Smooth muscle cell of the brain vasculature (primary cell): ENCODE measurements around the gene SMIM21.

Experiments
- DNase-seq: peaks from one replicate; pipeline ENCODE4 v3.0.0-alpha.2; 2012; ENCODE audit warnings: low read depth, low spot score

Gene SMIM21

DNA sequence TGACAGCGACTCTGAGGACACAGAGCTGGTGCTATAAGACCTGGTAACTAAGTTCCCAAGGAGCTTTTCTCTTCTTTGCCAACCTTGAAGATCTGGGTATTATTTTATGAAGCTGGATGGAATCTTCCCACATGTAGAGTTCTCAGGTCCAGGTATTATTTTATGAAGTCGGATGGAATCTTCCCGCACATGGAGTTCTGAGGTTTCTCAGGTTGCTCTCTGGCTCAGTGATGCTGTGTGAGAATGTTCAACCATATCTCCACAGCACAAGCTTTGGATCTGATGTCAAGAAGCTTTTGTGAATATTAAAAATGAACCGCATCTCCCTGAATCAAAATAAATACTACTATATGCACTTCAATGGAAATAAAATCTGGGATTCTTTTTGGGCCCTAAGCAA is at the start of gene SMIM21:
Gene SMIM21, minus strand, starts transcription at position 101 of the 400 bp plus-strand sequence. CDS start 140 bp downstream, outside the sequence.
- DNase-seq: no peak

GRCh38 chr18:75475228-75475627 is 47.7 kb upstream of the SMIM21 start:
- peak; percentile 52 for DNase-seq

DNA sequence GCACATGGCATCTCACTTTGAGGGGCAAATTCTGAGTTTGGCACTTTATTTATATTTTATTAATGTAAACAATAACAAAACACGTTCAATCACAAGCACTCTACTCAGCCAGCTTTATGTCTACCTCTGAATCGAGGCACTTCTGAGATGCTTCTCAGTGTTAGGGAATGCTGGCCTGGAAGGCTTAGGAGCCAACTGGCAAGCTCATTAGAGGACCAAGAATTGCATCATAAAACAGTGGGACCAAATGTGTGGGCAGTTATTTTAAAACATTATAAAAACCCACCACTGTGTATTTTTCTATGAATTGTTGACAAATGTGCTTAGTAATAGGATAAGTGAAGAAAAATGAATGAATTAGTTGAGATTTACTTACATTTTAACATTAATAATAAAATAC is 46.8 kb upstream of the SMIM21 start:
- no peak for DNase-seq

- no peak for DNase-seq
Measured at GRCh38 chr18:75473316-75473715, 45.8 kb upstream of the SMIM21 start.

DNA sequence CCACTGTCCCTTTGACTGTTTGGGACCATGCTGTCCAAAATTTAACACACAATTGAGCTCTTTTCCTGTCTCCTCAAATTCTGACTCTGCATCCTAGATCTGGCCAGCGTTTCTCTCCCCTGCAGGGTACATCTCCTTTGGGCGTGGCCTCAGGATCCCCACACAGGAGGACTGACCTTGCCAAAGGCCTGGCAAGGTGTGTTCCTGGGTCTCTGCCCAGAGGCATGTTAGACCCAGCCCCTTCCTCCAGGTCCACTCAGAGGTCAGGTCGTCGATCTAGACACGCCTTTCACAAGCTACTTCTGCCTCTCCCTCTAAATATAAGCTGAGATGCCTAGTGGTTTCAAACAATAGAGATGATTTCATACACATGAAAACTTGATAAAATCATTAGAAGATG is 45.4 kb upstream of the SMIM21 start:
- DNase-seq: no peak

DNA sequence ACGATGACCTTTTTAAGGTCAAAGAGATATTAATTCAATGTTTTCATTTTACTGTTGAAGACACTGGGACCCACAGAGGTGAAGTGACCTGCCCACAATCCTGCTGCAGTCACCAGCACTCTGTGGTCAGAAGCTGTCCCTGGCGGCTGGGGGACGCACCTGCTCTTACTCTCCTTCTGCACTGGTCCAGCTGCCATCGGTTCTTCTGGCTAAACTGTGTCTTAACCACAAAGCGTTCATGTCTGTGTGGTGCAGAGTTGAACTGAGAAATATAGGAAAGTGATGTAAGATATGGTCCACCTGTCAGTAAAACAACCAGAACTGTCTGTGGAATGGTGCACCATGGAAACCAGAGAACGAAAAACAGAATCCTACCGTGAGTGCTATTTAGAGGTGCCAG is 44.9 kb upstream of the SMIM21 start:
- DNase-seq: no peak

DNA sequence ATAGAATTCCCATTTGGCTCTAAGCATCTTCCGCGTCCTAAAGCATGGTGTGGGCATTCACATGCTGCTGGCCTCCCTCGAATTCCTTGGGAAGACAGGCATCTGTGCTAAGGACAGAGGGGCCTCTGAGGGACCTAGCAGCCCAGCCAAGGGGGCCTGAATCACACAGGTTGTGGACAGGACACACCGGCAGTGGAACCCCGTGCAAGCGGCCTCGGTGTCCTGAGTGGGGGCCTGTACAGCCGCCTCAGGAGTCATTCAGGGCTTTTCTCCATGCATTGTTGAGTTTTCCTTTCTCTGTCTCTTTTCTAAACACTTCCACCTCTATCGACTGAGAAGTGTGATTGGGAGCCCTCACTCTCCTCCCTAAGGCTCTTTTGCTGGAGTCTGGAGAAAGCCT is 44.3 kb upstream of the SMIM21 start:
- no peak for DNase-seq

DNA sequence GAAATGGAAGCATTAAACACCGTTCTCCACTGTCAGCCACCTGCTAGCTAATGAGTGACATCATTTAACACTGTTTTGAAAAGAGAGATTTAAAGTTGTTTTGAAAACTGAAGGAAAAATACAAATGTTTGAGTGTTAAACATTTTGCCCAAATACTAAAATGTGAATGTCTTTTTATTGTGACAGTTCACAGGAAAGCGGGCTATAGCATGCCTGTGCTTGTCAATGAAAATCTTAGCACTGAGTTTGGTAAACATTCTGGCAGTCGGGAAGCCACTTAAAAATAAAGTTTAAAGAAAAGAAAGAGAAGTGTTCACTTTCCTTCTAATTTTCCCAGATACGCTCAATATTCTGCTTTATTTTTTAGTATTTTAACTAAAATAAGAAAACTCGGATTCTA is 40.3 kb upstream of the SMIM21 start:
- DNase-seq: no peak

DNA sequence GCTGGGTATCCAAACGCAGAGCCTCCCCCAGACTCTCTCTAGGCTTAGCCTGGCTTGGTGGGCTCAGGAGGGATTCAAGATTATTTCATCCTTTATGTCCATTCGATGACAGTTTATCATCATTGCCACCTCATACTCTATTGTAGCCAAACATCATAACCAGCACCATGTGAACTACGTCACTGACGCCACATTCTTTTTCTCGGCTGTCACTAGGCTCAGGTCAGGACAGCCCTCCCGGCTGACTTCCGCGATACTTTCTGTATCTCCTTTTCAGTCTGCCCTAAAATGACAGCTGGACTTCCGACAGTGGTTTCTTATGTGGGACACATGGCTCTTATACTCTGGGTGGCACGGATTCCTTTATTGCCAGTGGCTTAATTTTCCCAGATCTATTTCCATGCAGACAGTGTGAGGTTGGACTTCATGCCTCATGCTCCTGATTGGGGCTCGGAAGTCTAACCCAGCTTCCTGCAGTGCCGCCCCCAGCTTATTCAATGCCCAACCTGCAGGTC is 39.8 kb upstream of the SMIM21 start:
- no peak for DNase-seq

- DNase-seq: no peak
Measured at GRCh38 chr18:75464356-75464755, 36.9 kb upstream of the SMIM21 start.

GRCh38 chr18:75462178-75462832 is 34.8 kb upstream of the SMIM21 start:
- no peak for DNase-seq

GRCh38 chr18:75456199-75456631 is 28.7 kb upstream of the SMIM21 start:
- no peak for DNase-seq

GRCh38 chr18:75455249-75456198 is 28.0 kb upstream of the SMIM21 start:
- no peak for DNase-seq

DNA sequence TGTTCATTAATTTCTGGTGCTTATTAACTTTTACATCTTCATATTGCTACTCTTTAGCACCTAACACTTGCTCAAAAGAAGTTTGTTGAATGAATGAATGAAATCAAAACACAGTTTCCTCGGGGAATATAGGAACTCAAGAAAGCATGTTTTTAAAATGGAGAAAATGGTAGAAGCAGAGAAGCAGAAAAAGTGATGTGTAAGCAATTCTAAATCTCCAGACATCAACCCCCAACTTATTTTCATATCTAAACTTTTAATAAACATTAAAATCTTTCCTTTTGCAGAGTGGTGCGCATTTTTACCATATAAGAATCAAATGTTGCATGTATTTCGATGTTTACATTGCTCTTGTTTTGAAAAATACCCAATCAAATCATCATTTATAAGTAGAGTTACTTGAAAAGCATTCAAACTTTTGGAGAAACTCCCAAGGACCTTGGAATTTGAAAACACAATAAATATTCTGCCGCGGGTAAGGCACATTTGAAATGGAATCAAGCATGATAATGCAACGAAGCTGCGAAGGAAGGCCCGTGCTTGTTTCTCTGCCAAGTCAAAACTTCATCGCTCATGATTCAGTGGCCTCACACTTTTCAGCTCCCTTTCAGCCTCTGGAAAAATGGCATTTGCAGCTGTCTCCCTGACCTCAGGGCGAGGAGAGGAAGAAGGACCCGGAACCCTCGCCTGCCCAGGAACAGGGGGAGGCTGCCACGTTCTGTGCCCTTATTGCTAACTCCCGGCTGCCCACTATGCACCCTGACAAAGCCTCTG is 26.7 kb upstream of the SMIM21 start:
- DNase-seq: no peak

- no peak for DNase-seq
Measured at GRCh38 chr18:75450906-75451305, 23.4 kb upstream of the SMIM21 start.

- no peak for DNase-seq
Measured at GRCh38 chr18:75441896-75442295, 14.4 kb upstream of the SMIM21 start.

- no peak for DNase-seq
Measured at GRCh38 chr18:75439348-75439747, 11.8 kb upstream of the SMIM21 start.

DNA sequence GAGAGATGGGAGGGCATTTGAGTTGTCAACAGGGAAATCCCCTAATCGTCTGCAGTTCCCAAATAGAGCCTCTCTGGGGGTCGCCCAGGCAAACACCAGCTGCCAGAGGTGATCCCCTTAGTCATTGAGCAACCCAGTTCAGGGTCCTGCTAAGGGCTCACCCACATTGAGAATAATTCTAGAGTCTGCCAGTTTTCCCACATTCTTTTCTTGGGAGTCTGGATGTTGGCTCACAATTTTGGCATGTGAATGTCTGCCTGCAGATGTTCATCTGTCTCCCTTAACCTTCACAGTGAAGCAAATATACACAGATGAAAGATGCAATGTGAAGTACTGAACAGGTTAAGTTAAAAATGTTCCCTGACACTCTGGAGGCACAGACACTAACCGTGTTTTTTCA is 11.4 kb upstream of the SMIM21 start:
- DNase-seq: no peak

DNA sequence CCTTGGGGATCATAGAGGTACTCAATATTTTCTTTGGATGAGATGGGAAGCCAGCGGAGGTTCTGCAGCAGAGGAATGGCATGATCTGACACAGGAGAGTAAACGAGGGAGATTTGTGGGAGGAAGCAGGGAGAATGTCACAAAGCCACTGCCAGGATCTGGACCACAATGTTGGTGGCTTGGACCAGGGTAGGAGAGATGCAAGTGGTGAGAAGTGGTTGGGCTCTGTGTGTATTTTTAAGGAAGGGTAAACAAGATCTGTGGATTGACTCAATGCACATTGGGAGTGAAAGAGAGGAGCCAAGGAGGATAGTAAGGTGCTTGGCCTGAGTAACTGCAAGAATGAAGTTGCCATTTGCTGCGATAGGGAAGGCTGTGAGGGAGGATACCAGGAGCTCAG is 10.5 kb upstream of the SMIM21 start:
- no peak for DNase-seq

GRCh38 chr18:75433098-75433497 is 5.6 kb upstream of the SMIM21 start:
- no peak for DNase-seq

- DNase-seq: no peak
Measured at GRCh38 chr18:75429975-75430374, 2.5 kb upstream of the SMIM21 start.

DNA sequence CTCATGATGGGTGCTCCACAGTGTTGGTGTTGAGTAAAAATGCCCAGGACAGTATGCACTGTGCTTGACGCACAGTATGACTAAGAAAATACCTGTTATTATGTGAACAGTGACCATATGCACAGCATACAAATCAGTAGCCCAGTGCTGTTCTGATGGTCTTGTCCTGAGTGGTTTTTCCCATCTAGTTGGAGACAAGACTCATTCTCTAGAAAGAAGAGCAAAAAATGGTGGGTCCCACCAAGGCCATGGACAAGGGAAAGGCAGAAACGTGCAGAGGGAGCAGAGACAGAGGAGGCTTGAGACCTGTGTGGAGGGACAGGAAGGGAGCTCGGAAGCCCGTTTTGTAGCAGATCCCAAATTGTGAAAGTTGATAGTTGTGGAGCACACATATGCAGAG is 987 bp upstream of the SMIM21 start:
- no peak for DNase-seq
